HUES64 (cell line): ENCODE results near the gene SHOX.
A peak's percentile ranks its signal among the peaks of the same experiment; 100 is the strongest.
"Not testable (repeated sequence)": the region's sequence is repeated elsewhere in the genome, so short reads cannot be mapped to it uniquely, and the experiment has no call there.

Experiments
- H3K27ac ChIP-seq: 2 replicates; pipeline ENCODE4 v1.7.0; 2013; ENCODE audit warnings: low read depth, low read length, inconsistent platforms
- H3K27me3 ChIP-seq: 2 replicates; pipeline ENCODE4 v1.6.1; 2013; ENCODE audit warnings: mild to moderate bottlenecking, low read length; ENCODE audit not compliant: insufficient read depth
- H3K36me3 ChIP-seq: 2 replicates; pipeline ENCODE4 v1.6.1; 2013; ENCODE audit warnings: mild to moderate bottlenecking, low read length; ENCODE audit not compliant: insufficient read depth
- H3K4me1 ChIP-seq: 2 replicates; pipeline ENCODE4 v1.6.1; 2013; ENCODE audit warnings: mild to moderate bottlenecking, low read length, moderate library complexity; ENCODE audit not compliant: insufficient read depth
- H3K4me3 ChIP-seq: 2 replicates; pipeline ENCODE4 v1.5.1; 2013; ENCODE audit warnings: mild to moderate bottlenecking, low read length, moderate library complexity
- H3K9ac ChIP-seq: 2 replicates; pipeline ENCODE4 v1.6.1; 2013; ENCODE audit warnings: mild to moderate bottlenecking, low read depth, low read length
- H3K9me3 ChIP-seq: 2 replicates; pipeline ENCODE4 v1.6.1; 2013; ENCODE audit warnings: low read depth, low read length; ENCODE audit not compliant: insufficient read depth
- WGBS: fragments of 150-250, 120-280 bp; methylation state at CpG from one replicate; pipeline ENCODE4 v1.1.7; 2013; ENCODE audit warnings: missing lambda C conversion rate; 5-methylcytosine and 5-hydroxymethylcytosine counted together

The SHOX gene

GRCh38 chrX:623268-623598, 7.4 kb upstream of the SHOX start:
- 5% methylated on average over 6 of the region's 6 CpGs for WGBS
- Histone ChIP-seq H3K4me1 (peaks cover 9% of the 10 kb centered on the region), H3K9ac (no peak overlapping the region), H3K36me3 (no peaks in the 10 kb centered on the region), H3K27me3 (peaks cover 99% of the 10 kb centered on the region), H3K27ac (no peak overlapping the region), H3K9me3 (no peaks in the 10 kb centered on the region), H3K4me3 (peak overlapping the region; percentile 35; the same call in 1 of the 2 replicates)

DNA sequence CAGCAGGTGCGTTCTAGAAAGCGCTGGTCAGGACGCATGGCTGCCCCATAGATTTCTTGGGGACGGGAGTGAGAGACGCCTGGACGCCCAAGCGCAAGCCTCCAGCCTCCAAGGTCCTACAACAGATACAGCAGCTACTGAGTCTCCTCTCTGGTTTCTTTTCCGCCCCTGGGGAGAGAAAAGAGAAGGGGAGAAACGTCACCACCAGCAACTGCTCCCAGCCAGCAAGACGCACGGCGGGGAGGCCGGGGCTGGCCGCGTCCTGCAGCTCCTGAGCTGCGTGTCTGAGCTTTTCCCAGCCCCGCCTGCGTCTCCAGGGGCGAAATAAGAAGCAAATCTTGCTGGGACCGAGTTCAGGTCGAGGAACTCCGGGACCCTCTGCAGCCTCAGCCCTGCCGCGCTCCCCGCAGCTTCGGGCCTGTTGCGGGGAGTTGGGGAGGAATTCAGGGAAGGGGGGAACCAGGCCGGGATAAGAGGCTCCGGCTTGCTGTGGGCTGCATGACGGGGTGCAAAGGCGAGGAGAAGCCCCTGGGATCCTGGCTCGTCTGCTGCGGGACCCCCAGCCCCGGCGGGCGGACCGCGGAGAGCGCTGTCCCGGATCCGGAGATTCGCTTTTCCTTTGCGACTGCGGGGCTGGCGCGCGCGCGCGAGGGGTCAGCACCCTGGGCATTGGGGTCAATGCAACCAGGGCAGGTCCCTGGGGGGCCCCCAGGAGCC, 6.8 kb upstream of the SHOX start:
- Histone ChIP-seq H3K27me3 (peaks cover 98% of the 10 kb centered on the region), H3K9ac (no peak overlapping the region)

GRCh38 chrX:625137-625691, 5.4 kb upstream of the SHOX start:
- H3K36me3 ChIP-seq = no peaks in the 10 kb centered on the region
- WGBS = 9% methylated on average over 12 of the region's 12 CpGs
- no peak overlapping the region for H3K9ac ChIP-seq
- H3K4me1 ChIP-seq = peaks cover 9% of the 10 kb centered on the region
- H3K27ac ChIP-seq = no peak overlapping the region
- peaks cover 98% of the 10 kb centered on the region for H3K27me3 ChIP-seq
- no peak overlapping the region for H3K4me3 ChIP-seq
- no peaks in the 10 kb centered on the region for H3K9me3 ChIP-seq

More for the DNA sequence above, 6.8 kb upstream of the SHOX start:
- Histone ChIP-seq H3K4me3 (peak overlapping the region; percentile 35), H3K36me3 (no peaks in the 10 kb centered on the region), H3K27ac (no peak overlapping the region), H3K9me3 (no peaks in the 10 kb centered on the region), H3K4me1 (peaks cover 9% of the 10 kb centered on the region)
- under 1% methylated on average over 50 of the region's 50 CpGs for WGBS

- not testable (repeated sequence) for H3K9me3 ChIP-seq, H3K36me3 ChIP-seq, H3K9ac ChIP-seq, H3K4me1 ChIP-seq, H3K4me3 ChIP-seq, H3K27ac ChIP-seq
- H3K27me3 ChIP-seq = peaks cover 98% of the 10 kb centered on the region
- WGBS = 73% methylated on average over 2 of the region's 2 CpGs
Observed at GRCh38 chrX:626047-626446, 4.5 kb upstream of the SHOX start.

GRCh38 chrX:626745-627509, 3.7 kb upstream of the SHOX start:
- Histone ChIP-seq H3K27ac (no peak overlapping the region), H3K9ac (no peak overlapping the region), H3K36me3 (no peaks in the 10 kb centered on the region), H3K4me1 (peaks cover 6% of the 10 kb centered on the region), H3K9me3 (no peaks in the 10 kb centered on the region), H3K27me3 (peaks cover 98% of the 10 kb centered on the region), H3K4me3 (no peak overlapping the region)
- WGBS = 4% methylated on average over 13 of the region's 13 CpGs

- H3K4me1 ChIP-seq = peaks cover 10% of the 10 kb centered on the region
- no peaks in the 10 kb centered on the region for H3K9me3 ChIP-seq
- peaks cover 98% of the 10 kb centered on the region for H3K27me3 ChIP-seq
- H3K9ac ChIP-seq = no peak overlapping the region
- no peak overlapping the region for H3K27ac ChIP-seq
- H3K4me3 ChIP-seq = no peak overlapping the region
- H3K36me3 ChIP-seq = no peaks in the 10 kb centered on the region
- WGBS = 10% methylated on average over 15 of the region's 15 CpGs
Observed at GRCh38 chrX:627510-627981, 3.0 kb upstream of the SHOX start.

- Histone ChIP-seq H3K4me3 (no peak overlapping the region), H3K27me3 (peaks cover 98% of the 10 kb centered on the region)
- 14% methylated on average over 4 of the region's 4 CpGs for WGBS
Observed at GRCh38 chrX:627995-628394, 2.6 kb upstream of the SHOX start.

GRCh38 chrX:629230-630006, 1.2 kb upstream of the SHOX start:
- Histone ChIP-seq H3K9me3 (no peaks in the 10 kb centered on the region), H3K4me3 (no peak overlapping the region), H3K27me3 (peaks cover 98% of the 10 kb centered on the region), H3K9ac (no peak overlapping the region), H3K36me3 (no peaks in the 10 kb centered on the region), H3K4me1 (peaks cover 20% of the 10 kb centered on the region; the same call in 1 of the 2 replicates), H3K27ac (no peak overlapping the region)
- 5% methylated on average over 30 of the region's 30 CpGs for WGBS

More at GRCh38 chrX:627995-628394, 2.6 kb upstream of the SHOX start:
- Histone ChIP-seq H3K4me1 (peaks cover 14% of the 10 kb centered on the region), H3K36me3 (no peaks in the 10 kb centered on the region), H3K9me3 (no peaks in the 10 kb centered on the region), H3K27ac (no peak overlapping the region), H3K9ac (no peak overlapping the region)

- peak overlapping the region; percentile 46 for H3K4me3 ChIP-seq
- H3K36me3 ChIP-seq = no peaks in the 10 kb centered on the region
- H3K9ac ChIP-seq = no peak overlapping the region; the same call in 1 of the 2 replicates
- peaks cover 20% of the 10 kb centered on the region; the same call in 1 of the 2 replicates for H3K4me1 ChIP-seq
- H3K27ac ChIP-seq = no peak overlapping the region
- 1% methylated on average over 62 of the region's 62 CpGs for WGBS
- H3K27me3 ChIP-seq = peaks cover 98% of the 10 kb centered on the region
- no peaks in the 10 kb centered on the region for H3K9me3 ChIP-seq
Observed at GRCh38 chrX:630007-630611, 482 bp upstream of the SHOX start.

GRCh38 chrX:631802-632365, 1.3 kb downstream of the SHOX start:
- Histone ChIP-seq H3K27ac (no peak overlapping the region), H3K9ac (no peak overlapping the region), H3K36me3 (no peaks in the 10 kb centered on the region), H3K27me3 (peaks cover 94% of the 10 kb centered on the region), H3K4me3 (0 out of 2 replicates have a peak overlapping the region, but pooled peaks have one; percentile 8), H3K9me3 (no peaks in the 10 kb centered on the region), H3K4me1 (peaks cover 21% of the 10 kb centered on the region; the same call in 1 of the 2 replicates)
- WGBS = 2% methylated on average over 44 of the region's 44 CpGs
